Osteocyte (in vitro differentiated cells): ENCODE data around the gene ZNF358. TPM values are rescaled to one million over a fixed set of nuclear protein-coding genes. Genes with fewer than 3 reads are reported as not detected.
A peak's percentile ranks its signal among the peaks of the same experiment; 100 is the strongest.

Experiments used
- DNase-seq: peaks from one replicate; pipeline ENCODE4 v3.0.0; 2021; ENCODE audit warnings: mixed read lengths; ENCODE audit not compliant: unreplicated experiment; ENCODE audit errors: extremely low spot score
- H3K27ac Mint-ChIP-seq: one replicate; pipeline ENCODE4 v1.8.0; 2021; ENCODE audit warnings: mild to moderate bottlenecking, mixed read lengths; ENCODE audit not compliant: unreplicated experiment
- H3K27me3 Mint-ChIP-seq: one replicate; pipeline ENCODE4 v1.8.0; 2021; ENCODE audit warnings: mixed read lengths; ENCODE audit not compliant: unreplicated experiment
- H3K36me3 Mint-ChIP-seq: one replicate; pipeline ENCODE4 v1.8.0; 2021; ENCODE audit warnings: mixed read lengths; ENCODE audit not compliant: unreplicated experiment
- H3K4me1 Mint-ChIP-seq: one replicate; pipeline ENCODE4 v1.8.0; 2021; ENCODE audit warnings: mixed read lengths; ENCODE audit not compliant: unreplicated experiment
- H3K4me3 Mint-ChIP-seq: one replicate; pipeline ENCODE4 v1.8.0; 2021; ENCODE audit warnings: mild to moderate bottlenecking, moderate library complexity, mixed read lengths; ENCODE audit not compliant: unreplicated experiment
- H3K9me3 Mint-ChIP-seq: one replicate; pipeline ENCODE4 v1.8.0; 2021; ENCODE audit warnings: mixed read lengths; ENCODE audit not compliant: unreplicated experiment
- total RNA-seq: library from RNA; stranded (reverse); gene quantifications from 2 replicates; pipeline ENCODE4 v1.2.1, GENCODE V29; 2021
- TF ChIP-seq, protein P1 (sequence below): fragments of 200-600 bp; sonication (generic); IDR thresholded peaks from 2 replicates; pipeline ENCODE4 v1.5.0; 2021; ENCODE audit warnings: antibody characterized with exemption, mild to moderate bottlenecking, moderate library complexity

ZNF358 gene
- total RNA-seq, 1 donor from 2014 or later = 93.5 TPM

DNA sequence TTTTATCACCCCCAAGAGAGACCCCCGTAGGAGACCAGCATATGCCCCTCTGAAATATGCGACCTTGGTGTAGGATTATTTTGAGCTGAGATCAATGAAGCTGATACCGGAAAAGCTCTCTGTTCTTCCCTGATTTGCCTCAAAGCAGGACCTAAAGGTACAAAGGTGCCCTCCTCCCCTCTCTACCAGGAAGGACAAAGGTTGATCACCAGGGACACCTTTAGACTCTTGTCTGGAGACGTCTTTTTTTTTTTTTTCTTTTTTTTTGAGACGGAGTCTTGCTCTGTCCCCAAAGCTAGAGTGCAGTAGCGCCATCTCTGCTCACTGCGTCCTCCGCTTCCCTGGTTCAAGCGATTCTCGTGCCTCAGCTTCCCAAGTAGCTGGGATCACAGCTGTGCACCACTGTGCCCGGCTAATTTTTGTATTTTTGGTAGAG lies 26.3 kb upstream of the ZNF358 start:
- TF ChIP-seq, protein P1, sequence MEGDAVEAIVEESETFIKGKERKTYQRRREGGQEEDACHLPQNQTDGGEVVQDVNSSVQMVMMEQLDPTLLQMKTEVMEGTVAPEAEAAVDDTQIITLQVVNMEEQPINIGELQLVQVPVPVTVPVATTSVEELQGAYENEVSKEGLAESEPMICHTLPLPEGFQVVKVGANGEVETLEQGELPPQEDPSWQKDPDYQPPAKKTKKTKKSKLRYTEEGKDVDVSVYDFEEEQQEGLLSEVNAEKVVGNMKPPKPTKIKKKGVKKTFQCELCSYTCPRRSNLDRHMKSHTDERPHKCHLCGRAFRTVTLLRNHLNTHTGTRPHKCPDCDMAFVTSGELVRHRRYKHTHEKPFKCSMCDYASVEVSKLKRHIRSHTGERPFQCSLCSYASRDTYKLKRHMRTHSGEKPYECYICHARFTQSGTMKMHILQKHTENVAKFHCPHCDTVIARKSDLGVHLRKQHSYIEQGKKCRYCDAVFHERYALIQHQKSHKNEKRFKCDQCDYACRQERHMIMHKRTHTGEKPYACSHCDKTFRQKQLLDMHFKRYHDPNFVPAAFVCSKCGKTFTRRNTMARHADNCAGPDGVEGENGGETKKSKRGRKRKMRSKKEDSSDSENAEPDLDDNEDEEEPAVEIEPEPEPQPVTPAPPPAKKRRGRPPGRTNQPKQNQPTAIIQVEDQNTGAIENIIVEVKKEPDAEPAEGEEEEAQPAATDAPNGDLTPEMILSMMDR = no peak
- peak overlapping the region; percentile 12 for H3K4me3 Mint-ChIP-seq
- no peaks in the 10 kb centered on the region for H3K9me3 Mint-ChIP-seq
- peaks cover 11% of the 10 kb centered on the region for H3K4me1 Mint-ChIP-seq
- no peaks in the 10 kb centered on the region for H3K27me3 Mint-ChIP-seq
- H3K36me3 Mint-ChIP-seq = no peaks in the 10 kb centered on the region
- peak overlapping the region; percentile 56 for H3K27ac Mint-ChIP-seq
- no peak for DNase-seq

DNA sequence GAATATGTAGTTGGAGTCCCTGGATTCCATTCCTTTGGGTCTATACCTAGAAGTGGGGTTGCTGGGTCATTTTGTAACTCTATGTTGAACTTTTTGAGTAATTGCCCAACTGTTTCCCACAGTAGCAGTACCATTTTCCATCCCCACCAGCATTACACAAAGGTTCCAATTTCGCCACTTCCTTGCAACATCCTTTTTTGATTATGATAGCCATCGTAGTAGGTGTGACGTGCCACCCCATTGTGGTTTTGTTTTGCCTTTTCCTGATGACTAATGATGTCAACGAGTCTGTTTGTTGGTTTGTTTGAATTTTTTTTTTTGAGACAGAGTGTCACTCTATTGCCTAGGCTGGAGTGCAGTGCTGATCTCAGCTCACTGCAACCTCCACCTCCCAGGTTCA lies 23.8 kb upstream of the ZNF358 start:
- Mint-ChIP-seq H3K27ac (no peak overlapping the region), H3K4me3 (no peak overlapping the region), H3K36me3 (no peaks in the 10 kb centered on the region), H3K27me3 (no peaks in the 10 kb centered on the region), H3K9me3 (no peaks in the 10 kb centered on the region), H3K4me1 (peaks cover 11% of the 10 kb centered on the region)
- TF ChIP-seq, protein P1 = no peak
- DNase-seq = no peak

DNA sequence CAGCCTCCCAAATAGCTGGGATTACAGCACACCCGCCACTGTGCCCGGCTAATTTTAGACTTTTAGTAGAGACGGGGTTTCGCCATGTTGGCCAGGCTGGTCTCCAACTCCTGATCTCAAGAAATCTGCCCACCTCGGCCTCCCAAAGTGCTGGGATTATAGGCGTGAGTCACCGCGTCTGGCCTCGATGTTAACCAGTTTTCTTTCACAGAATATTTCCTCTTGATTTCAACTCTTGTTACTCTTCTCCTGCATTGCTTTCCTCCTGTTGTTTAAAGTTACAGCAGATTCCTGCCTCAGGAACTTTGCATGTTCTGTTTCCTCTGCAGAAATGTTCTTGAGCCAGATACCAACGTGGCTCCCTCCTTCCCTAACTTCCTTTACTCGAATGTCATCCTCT lies 23.3 kb upstream of the ZNF358 start:
- no peak overlapping the region for H3K27ac Mint-ChIP-seq
- H3K36me3 Mint-ChIP-seq = no peaks in the 10 kb centered on the region
- DNase-seq = no peak
- no peak overlapping the region for H3K4me3 Mint-ChIP-seq
- no peaks in the 10 kb centered on the region for H3K27me3 Mint-ChIP-seq
- TF ChIP-seq, protein P1 = no peak
- peaks cover 11% of the 10 kb centered on the region for H3K4me1 Mint-ChIP-seq
- no peaks in the 10 kb centered on the region for H3K9me3 Mint-ChIP-seq

DNA sequence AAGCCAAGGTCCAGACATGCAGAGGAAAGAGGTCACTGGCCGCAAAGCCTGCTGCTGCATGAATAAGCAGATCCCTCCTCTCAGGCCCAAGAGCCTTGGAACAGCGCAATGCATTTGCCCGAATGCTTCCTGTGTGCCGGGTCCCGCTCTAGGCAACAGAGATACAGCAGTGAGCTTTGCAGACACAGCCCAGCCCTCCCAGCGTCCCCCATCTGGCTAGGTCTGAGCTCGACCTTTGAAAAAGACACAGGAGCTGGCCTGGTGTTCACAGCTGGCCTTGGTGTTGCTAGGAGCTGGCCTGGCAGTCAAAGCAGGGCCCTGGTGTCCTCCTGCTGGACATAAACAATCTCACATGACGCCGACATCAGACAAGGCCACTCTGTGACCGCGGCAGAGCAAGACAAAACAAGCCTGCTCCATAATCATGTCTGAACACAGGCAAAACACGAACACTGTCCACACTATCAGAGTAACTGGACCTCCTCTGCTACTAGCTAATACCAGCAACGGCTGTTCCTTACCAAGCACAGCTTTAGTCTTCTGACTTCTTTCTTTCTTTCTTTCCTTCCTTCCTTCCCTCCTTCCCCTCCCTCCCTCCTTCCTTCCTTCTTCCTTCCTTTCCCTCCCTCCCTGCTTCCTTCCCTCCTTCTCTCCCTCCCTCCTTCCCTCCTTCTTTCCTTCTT lies 21.3 kb upstream of the ZNF358 start:
- no peaks in the 10 kb centered on the region for H3K9me3 Mint-ChIP-seq
- no peak overlapping the region for H3K4me3 Mint-ChIP-seq
- no peaks in the 10 kb centered on the region for H3K36me3 Mint-ChIP-seq
- peaks cover 4% of the 10 kb centered on the region for H3K4me1 Mint-ChIP-seq
- peaks cover 7% of the 10 kb centered on the region for H3K27me3 Mint-ChIP-seq
- DNase-seq = no peak
- no peak overlapping the region for H3K27ac Mint-ChIP-seq
- TF ChIP-seq, protein P1 = no peak

DNA sequence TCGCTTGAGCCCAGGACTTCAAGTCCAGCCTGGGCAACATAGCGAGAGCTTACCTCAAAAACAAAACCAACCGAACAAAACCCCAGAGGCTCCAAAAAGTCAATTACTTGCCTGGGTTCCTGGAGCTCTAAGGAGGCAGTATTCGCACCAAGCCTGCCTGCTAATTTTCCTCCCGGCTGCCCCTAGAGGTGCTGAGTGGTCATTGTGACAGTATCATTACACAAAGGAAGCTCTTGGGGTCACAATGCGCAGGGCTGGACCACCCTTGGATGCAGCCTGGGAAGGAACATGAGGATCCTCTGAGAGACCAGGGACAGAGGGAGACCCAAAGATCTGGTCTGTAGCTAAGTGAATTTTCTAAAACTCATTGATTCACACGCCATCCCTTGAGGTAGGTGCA lies 18.6 kb upstream of the ZNF358 start:
- H3K4me3 Mint-ChIP-seq = no peak overlapping the region
- H3K27me3 Mint-ChIP-seq = peaks cover 15% of the 10 kb centered on the region
- no peak overlapping the region for H3K27ac Mint-ChIP-seq
- H3K4me1 Mint-ChIP-seq = peaks cover 3% of the 10 kb centered on the region
- no peaks in the 10 kb centered on the region for H3K9me3 Mint-ChIP-seq
- no peaks in the 10 kb centered on the region for H3K36me3 Mint-ChIP-seq
- TF ChIP-seq, protein P1 = peak; percentile 47
- no peak for DNase-seq
